DMS79 (cell line): ENCODE measurements around the gene KCNF1.

Experiments
- DNase-seq: peaks from one replicate; lab custom pipeline; 2025; lab: John Stamatoyannopoulos, UW

The KCNF1 gene

GRCh38 chr2:10880586-10881321 lies 31.0 kb upstream of the KCNF1 start:
- no peak for DNase-seq

- no peak for DNase-seq
These were observed 29.2 kb upstream of the KCNF1 start for GRCh38 chr2:10882568-10882967.

DNA sequence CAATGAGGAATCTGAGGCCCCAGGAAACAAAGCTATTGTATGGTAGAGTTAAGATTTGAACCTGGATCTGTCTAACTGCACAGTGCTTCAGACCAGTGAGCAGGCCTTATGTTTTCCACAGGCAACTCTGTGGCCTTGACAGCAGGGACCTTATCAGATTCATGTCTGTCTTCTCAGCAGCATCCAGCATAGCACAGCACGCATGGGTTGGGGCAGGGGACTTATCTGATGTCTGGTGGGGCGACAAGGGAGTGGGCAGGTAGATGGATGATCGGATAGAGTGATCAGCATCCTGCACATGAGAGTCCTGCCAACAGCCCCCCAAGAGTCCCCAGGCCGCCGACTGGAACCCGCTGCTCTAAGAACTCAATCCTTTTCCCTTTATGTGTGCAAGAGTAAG lies 28.7 kb upstream of the KCNF1 start:
- no peak for DNase-seq

DNA sequence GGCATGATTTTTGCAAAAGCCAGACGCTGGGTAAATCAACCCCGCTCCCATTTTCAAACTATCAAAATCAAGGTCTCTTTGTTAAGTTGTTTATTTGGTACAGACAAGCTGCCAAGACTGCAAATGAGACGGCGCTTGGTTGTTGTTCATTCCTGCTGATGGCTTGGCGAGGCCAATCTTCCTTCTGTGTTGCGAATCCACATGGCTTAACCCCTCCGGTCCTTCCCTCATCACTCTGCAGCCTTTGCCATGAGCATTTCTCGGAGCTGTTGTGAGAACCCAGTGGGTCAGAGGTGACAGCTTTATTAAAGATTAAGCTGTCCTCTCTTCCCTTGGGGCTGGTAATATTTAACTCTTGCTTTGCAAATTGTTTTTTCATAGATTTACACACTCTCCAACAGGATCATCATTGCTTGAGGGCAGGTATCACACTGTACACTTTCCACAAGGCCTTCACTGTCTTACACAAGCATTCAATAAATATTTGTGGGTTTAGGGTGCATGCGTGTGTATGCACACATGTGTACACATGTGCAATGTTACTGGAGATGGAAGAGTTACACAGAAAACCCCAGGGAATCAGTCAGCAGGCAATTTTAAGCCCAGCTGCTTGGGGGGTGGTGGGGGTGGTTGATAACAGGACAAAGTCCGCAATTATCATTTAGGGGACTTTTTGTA lies 27.8 kb upstream of the KCNF1 start:
- DNase-seq: no peak

- no peak for DNase-seq
These were observed 27.2 kb upstream of the KCNF1 start for GRCh38 chr2:10884574-10884975.

- no peak for DNase-seq
These were observed 26.5 kb upstream of the KCNF1 start for GRCh38 chr2:10885094-10885860.

DNA sequence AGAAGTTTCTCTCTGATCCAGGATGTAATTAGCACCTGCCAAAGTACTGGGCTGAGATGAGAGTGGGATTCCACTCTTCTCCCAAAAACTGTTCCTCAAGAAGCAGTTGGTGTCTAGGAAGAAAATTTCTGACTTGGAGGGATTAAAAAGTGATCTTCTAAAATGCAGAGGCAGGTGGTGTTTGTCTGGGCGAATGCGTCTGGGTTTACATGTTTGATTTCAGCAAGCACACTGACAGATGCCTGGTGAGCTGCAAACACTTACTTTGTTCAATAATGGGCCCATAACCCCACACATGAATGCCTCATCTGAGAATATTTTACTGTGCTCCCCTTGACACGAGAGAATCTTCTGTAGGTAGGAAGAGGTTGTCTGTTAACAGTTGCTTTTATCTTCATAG lies 24.3 kb upstream of the KCNF1 start:
- DNase-seq: no peak

DNA sequence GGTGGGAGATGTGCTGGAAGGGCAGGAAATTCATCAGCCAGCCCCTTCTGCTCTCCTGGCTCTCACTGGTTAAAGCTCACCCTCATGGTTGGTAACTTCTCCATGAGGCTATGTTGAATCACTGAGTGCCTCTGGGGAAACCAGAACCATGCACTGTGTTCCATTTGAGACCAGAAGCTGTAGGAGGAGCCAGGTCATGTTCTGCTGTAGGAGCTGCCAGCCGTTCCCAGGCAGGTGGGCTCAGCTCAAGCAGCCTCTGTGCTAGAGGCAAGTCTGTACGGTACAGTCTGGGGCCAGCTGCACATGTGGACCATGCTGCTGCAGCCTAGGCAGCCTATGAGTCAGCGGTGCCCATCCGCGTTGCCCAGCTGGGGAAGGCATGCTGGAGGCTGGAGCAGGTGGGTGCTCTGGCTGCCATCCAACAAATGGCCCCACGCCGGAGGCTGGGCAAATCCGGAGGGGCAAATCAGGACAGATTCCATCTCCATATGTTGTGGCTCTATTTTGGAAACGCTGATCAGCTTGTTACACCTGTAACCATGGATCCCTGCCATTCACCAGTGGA lies 22.0 kb upstream of the KCNF1 start:
- DNase-seq: peak; percentile 37

DNA sequence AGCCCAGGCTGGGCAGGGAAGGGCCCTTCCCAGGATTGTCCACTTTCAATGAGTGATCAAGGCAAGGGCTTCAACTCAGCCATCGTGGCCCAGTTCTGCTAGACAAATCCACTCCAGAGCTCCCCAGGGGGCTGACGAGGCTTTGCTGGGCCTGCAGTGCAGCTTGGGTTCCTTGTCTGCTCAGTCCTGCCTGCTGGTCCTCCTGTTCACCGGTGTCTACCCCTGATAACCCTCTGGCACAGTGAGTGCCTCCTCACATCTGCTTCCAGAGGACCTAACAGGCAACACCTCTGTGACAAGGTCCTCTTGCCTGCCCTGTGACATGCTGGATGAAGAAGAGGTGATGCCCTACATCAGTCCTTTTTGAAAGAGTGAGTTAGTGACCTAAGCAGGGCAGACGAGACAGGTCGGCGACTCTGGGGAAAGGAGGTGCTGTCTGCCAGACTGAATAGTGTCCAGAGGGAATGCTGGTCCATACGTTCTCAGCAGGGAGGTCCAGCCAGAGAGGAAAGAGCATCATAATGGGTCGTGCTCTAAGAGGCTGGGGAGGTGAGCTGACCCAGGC lies 20.9 kb upstream of the KCNF1 start:
- DNase-seq: no peak

DNA sequence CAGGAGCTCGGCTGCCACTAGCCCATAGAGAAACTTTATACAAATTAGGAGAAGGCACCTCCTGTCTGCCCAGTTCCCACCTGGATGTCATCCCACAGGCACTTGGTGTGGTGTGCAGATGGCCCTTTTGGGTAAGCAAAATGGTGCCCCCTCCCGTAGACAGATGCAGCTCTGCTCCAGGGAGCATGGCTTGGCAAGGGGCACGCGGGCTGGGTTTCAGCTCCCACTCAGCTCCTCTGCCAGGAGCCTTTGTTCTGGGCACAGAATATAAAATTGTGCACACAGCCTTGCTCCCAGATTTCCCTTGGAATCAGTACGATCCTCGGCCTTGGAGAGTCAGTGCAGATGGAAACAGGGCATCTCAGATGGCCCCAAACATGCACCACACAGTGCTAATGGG lies 20.3 kb upstream of the KCNF1 start:
- no peak for DNase-seq

DNA sequence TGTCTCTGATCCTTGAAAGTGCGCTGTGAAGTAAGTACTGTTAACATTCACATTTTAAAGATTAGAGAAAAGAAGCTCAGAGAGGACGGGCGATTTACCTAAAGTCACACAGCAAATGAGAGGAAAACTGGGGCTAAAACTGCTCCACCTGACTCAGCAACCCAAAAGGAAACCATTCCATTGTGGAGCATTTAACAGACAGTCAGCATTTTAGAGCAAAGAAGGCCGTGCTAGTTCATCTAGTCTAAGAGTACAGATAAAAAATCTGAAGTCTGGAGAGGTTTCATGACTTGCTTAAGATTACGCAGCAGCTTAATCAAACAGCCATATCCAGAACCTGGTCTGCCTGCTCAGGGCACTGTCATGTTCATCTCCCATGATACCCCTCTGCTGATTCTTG lies 19.9 kb upstream of the KCNF1 start:
- DNase-seq: no peak

DNA sequence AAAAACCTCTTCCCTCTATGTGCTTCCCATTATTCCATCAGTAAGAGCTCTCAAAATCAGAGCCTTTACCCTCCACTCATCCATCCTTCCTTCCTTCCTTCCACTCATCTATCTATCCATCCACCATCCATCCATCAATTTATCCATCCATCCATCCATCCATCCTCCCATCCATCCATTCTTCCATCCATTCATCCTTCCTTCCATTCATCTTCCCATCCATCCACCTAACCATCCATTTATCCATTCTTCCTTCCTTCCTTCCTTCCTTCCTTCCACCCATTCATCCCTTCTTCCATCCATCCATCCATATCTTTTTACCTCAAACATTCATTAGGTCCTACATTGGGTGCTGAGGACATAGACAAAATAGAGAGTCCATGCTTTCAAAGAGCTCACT lies 19.4 kb upstream of the KCNF1 start:
- no peak for DNase-seq

- DNase-seq: no peak
These were observed 18.9 kb upstream of the KCNF1 start for GRCh38 chr2:10892796-10893350.

DNA sequence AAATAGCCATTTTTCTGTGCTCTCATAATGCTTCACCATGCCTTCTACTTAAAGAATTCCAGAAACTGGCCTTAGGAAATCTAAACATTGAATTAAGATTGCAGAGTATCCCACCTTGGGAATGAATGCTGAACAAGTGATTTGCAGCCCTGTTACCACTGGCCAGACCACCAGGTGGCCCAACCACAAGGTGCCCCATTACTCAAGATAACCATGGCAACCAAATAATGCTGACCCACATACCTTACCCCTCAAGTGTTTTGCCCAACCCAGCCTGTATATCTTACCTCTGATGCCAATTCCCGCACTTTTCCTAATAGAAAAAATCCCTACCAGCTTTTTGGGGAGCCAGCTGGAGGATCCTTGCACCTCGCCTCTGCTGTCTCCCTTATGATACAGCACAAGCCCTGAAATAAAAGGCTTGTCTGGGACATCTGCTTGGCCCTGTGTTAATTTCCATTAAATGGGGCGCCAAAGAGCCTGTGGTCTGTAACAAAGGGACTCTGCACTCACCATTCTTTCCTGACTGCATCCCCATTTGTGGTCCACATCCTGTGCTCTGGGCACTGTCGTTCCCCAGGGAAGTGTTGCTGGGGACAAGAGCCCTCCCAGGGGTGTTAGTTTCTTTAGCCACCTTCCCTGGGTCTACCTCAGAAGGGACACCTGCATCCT lies 17.3 kb upstream of the KCNF1 start:
- DNase-seq: no peak

DNA sequence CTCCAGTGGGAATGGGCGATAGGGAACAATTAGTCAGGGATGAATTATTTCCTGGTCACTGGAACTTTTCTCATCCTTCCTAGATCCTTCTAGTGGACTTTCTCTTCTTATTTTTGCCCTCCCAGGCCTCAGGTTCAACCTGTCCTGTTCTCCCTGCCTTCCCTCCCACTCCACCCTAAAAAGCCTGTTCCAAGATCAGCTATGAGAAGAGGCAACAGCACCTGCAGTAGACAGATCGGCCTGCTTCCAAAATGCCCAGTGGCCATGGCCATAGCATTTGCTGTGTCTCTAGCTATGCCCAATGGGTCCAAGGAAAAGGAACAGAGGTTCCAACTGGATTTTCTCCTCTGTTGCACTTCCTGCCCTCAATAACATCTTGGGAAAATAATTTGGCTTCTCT lies 16.5 kb upstream of the KCNF1 start:
- no peak for DNase-seq

DNA sequence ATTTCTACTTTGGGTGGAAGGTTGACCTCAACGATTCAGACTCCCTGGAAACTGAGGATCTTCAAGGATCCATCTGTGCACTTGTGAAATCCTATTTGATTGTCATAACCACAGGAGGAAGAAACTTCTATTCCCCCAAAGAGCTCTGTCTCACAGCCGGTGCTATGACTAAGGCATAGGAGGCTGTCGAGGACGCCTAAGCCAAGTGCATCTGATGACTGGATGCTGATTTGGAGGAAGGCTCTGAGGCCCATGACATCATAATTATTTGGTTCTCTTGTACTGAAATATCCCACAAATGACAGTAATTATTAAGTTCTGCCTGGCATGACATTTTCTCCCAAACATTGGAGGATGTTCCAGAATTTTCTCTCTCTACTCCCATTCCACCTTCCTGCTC lies 13.8 kb upstream of the KCNF1 start:
- DNase-seq: no peak

- no peak for DNase-seq
These were observed 11.3 kb upstream of the KCNF1 start for GRCh38 chr2:10900216-10901109.

DNA sequence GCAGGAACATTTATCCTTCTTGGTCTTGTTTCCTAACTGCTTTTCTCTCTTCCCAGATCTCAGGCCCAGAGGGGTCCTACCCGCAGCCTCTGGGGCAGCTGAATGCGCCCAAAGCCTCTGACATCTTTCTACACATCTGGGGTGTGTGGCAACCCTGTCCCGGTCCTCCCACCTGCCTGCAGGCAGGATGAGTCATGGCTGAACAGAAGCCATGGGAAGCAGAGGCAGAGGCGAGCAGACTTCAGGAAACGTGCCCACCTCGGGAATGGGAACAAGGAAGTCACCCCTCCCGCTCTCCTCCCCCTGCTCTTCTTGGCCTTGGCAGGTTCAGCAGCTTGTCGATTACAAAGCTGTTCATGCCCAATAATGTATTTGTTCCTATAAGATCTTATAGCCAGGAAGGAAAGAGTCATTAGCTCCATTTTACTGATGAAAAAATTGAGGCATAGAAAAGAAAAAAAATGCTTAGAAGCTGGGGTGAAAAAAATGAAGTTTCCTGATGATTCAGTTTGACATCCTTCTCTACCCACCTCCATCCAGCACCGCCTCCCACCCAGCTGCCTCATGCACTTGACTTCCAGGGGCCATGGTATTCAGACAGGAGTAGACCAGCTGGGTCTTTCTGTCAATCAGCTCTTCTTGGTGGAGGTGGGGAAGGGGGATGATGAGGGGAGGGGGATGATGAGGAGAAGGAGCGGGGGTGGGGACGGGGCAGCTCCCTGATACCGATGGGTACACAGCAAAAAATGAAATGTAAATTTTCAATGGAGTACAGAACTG lies 10.4 kb upstream of the KCNF1 start:
- no peak for DNase-seq

DNA sequence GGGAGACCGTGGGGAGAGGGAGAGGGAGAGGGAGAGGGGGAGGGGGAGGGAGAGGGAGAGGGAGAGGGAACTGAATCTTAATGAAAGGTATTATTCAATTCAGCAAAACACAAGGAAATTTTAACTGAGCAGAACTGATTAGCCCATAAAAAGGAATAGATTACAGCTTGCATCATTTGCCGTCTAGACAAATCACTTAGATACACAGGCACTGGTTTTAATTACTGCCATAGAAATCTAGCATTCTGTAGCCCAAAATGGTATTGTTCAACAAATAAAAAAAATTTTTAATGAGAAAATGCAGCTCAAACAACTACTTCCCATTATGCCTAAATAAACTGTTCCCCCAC lies 7.9 kb upstream of the KCNF1 start:
- DNase-seq: no peak

DNA sequence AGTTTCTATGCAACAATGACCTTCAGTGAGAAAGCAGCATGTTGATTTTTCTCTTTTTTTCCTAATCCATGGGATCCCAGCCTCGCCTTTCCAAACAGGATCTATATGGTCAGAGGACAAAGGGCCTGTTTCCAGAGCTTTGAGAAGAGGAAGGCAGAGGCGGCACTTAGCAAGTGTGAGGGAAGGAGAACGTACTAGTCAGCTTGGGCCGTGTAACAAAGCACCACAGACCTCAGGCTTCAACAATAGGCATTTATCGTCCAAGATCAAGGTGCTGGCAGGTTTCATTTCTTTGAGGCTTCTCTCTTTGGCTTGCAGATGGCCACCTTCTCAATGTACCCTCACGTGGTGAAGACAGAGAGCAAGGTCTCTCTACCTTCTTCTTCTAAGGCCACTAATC lies 7.3 kb upstream of the KCNF1 start:
- DNase-seq: no peak
